Trophoblast cell (in vitro differentiated cells and primary cell): ENCODE data around the gene SDC1.

Source experiments
- DNase-seq, 2 donors: peaks; one replicate each; pipeline ENCODE4 v3.0.0-alpha.2; 2016
- H2AFZ ChIP-seq: 2 replicates; pipeline ENCODE4 v1.6.1; 2013; ENCODE audit warnings: low read length, moderate library complexity, mild to moderate bottlenecking; ENCODE audit not compliant: insufficient read depth, poor library complexity
- H2AK5ac ChIP-seq: 2 replicates; pipeline ENCODE4 v1.6.1; 2013; ENCODE audit warnings: mild to moderate bottlenecking, low read length
- H2BK120ac ChIP-seq: 2 replicates; pipeline ENCODE4 v1.6.1; 2013; ENCODE audit warnings: low read length, mild to moderate bottlenecking, moderate library complexity; ENCODE audit not compliant: insufficient read depth, poor library complexity
- H2BK12ac ChIP-seq: 2 replicates; pipeline ENCODE4 v1.6.1; 2013; ENCODE audit warnings: mild to moderate bottlenecking, low read length, moderate library complexity
- H2BK5ac ChIP-seq: 2 replicates; pipeline ENCODE4 v1.6.1; 2013; ENCODE audit warnings: low read length, low read depth, moderate library complexity, mild to moderate bottlenecking; ENCODE audit not compliant: poor library complexity
- H3K14ac ChIP-seq: 2 replicates; pipeline ENCODE4 v1.6.1; 2013; ENCODE audit warnings: mild to moderate bottlenecking, low read length
- H3K18ac ChIP-seq: 2 replicates; pipeline ENCODE4 v1.6.1; 2013; ENCODE audit warnings: mild to moderate bottlenecking, low read length
- H3K23ac ChIP-seq: 2 replicates; pipeline ENCODE4 v1.6.1; 2013; ENCODE audit warnings: low read length
- H3K27ac ChIP-seq: 2 replicates; pipeline ENCODE4 v1.5.1; 2013; ENCODE audit warnings: low read depth, mild to moderate bottlenecking, inconsistent platforms, low read length, moderate library complexity
- H3K27me3 ChIP-seq: 2 replicates; pipeline ENCODE4 v1.6.1; 2013; ENCODE audit warnings: inconsistent platforms, mild to moderate bottlenecking, low read length, moderate library complexity; ENCODE audit not compliant: insufficient read depth
- H3K36me3 ChIP-seq, 2 experiments: 1 replicate in 1 of 2; 2 replicates in 1 of 2; pipeline ENCODE4 v1.6.1; 2013; ENCODE audit warnings: low read length in 2 of 2, mild to moderate bottlenecking in 2 of 2, moderate library complexity in 1 of 2; ENCODE audit not compliant: insufficient read depth in 2 of 2, control insufficient read depth in 1 of 2
- H3K4ac ChIP-seq: 2 replicates; pipeline ENCODE4 v1.6.1; 2013; ENCODE audit warnings: low read depth, mild to moderate bottlenecking, low read length, moderate library complexity
- H3K4me1 ChIP-seq, 2 experiments: 1 replicate in 1 of 2; 2 replicates in 1 of 2; pipeline ENCODE4 v1.6.1; 2013; ENCODE audit warnings: low read length in 2 of 2, mild to moderate bottlenecking in 2 of 2, moderate library complexity in 1 of 2; ENCODE audit not compliant: insufficient read depth in 2 of 2, control insufficient read depth in 1 of 2
- H3K4me2 ChIP-seq: 2 replicates; pipeline ENCODE4 v1.6.1; 2013; ENCODE audit warnings: inconsistent platforms, mild to moderate bottlenecking, low read length, moderate library complexity
- H3K4me3 ChIP-seq: 2 replicates; pipeline ENCODE4 v1.5.1; 2013; ENCODE audit warnings: mild to moderate bottlenecking, low read depth, low read length, inconsistent platforms
- H3K79me1 ChIP-seq: one replicate; pipeline ENCODE4 v1.6.1; 2013; ENCODE audit warnings: low read length
- H3K79me2 ChIP-seq: 2 replicates; pipeline ENCODE4 v1.6.1; 2013; ENCODE audit warnings: low read length, mild to moderate bottlenecking; ENCODE audit not compliant: control insufficient read depth, insufficient read depth, poor library complexity
- H3K9ac ChIP-seq: 2 replicates; pipeline ENCODE4 v1.6.1; 2013; ENCODE audit warnings: mild to moderate bottlenecking, low read length
- H3K9me3 ChIP-seq: 2 replicates; pipeline ENCODE4 v1.6.1; 2013; ENCODE audit warnings: low read depth, mild to moderate bottlenecking, control low read depth, inconsistent platforms, low read length; ENCODE audit not compliant: insufficient read depth
- H4K12ac ChIP-seq: 2 replicates; pipeline ENCODE4 v1.6.1; 2013; ENCODE audit warnings: low read depth, mild to moderate bottlenecking, low read length, moderate library complexity
- H4K8ac ChIP-seq: 2 replicates; pipeline ENCODE4 v1.6.1; 2013; ENCODE audit warnings: low read depth, mild to moderate bottlenecking, low read length, moderate library complexity
- H4K91ac ChIP-seq: one replicate; pipeline ENCODE4 v1.6.1; 2013; ENCODE audit warnings: low read depth, mild to moderate bottlenecking, low read length, moderate library complexity
- WGBS: extraction: QIAGEN DNeasy Blood & Tissue Kit; methylation state at CpG from one replicate; pipeline ENCODE4 v1.1.7; 2013; ENCODE audit warnings: missing lambda C conversion rate; ENCODE audit not compliant: insufficient read length, insufficient coverage; ENCODE audit errors: extremely low coverage; 5-methylcytosine and 5-hydroxymethylcytosine counted together

The SDC1 gene

GRCh38 chr2:20159411-20160070 lies 65.4 kb downstream of the SDC1 start:
- H4K91ac ChIP-seq: no peak overlapping the region
- H3K4me2 ChIP-seq: no peak overlapping the region
- H2BK5ac ChIP-seq: no peak overlapping the region
- no peak overlapping the region for H3K9ac ChIP-seq
- no peak overlapping the region for H3K23ac ChIP-seq
- H3K9me3 ChIP-seq: peaks cover 2% of the 10 kb centered on the region
- H3K18ac ChIP-seq: no peak overlapping the region
- H2AK5ac ChIP-seq: no peak overlapping the region
- H3K4me1 ChIP-seq: no peaks in the 10 kb centered on the region
- no peak overlapping the region for H4K12ac ChIP-seq
- H3K79me1 ChIP-seq: no peaks in the 10 kb centered on the region
- no peak overlapping the region for H3K4ac ChIP-seq
- H4K8ac ChIP-seq: no peak overlapping the region
- H3K27me3 ChIP-seq: no peaks in the 10 kb centered on the region
- WGBS: no CpG with 5 or more reads among the region's 2 CpGs
- H3K36me3 ChIP-seq: no peaks in the 10 kb centered on the region
- DNase-seq: no peak
- H3K79me2 ChIP-seq: no peaks in the 10 kb centered on the region
- H2AFZ ChIP-seq: no peak overlapping the region
- H2BK120ac ChIP-seq: no peak overlapping the region
- H3K27ac ChIP-seq: no peak overlapping the region
- H3K4me3 ChIP-seq: no peak overlapping the region
- H2BK12ac ChIP-seq: no peak overlapping the region
- no peak overlapping the region for H3K14ac ChIP-seq

- Histone ChIP-seq H2BK120ac (no peak overlapping the region), H4K91ac (no peak overlapping the region), H3K14ac (no peak overlapping the region), H2BK5ac (no peak overlapping the region), H4K12ac (no peak overlapping the region), H4K8ac (no peak overlapping the region), H3K9ac (no peak overlapping the region), H2BK12ac (no peak overlapping the region), H3K18ac (no peak overlapping the region), H2AK5ac (no peak overlapping the region), H3K9me3 (no peaks in the 10 kb centered on the region), H3K79me1 (no peaks in the 10 kb centered on the region), H3K4me2 (no peak overlapping the region), H3K23ac (no peak overlapping the region), H3K4me3 (no peak overlapping the region), H3K79me2 (no peaks in the 10 kb centered on the region), H3K36me3 (no peaks in the 10 kb centered on the region), H3K27me3 (no peaks in the 10 kb centered on the region), H3K4ac (no peak overlapping the region), H3K27ac (no peak overlapping the region), H3K4me1 (no peaks in the 10 kb centered on the region), H2AFZ (no peak overlapping the region)
- 100% methylated on average over 3 of the region's 8 CpGs for WGBS
- no peak for DNase-seq
These were observed 67.6 kb downstream of the SDC1 start for GRCh38 chr2:20157193-20157891.

GRCh38 chr2:20156836-20157192 lies 68.1 kb downstream of the SDC1 start:
- Histone ChIP-seq H3K14ac (no peak overlapping the region), H4K8ac (no peak overlapping the region), H3K4me2 (no peak overlapping the region), H3K36me3 (no peaks in the 10 kb centered on the region), H3K27ac (no peak overlapping the region), H2BK5ac (no peak overlapping the region), H3K18ac (no peak overlapping the region), H4K12ac (no peak overlapping the region), H3K4me3 (no peak overlapping the region), H2AK5ac (no peak overlapping the region), H3K79me2 (no peaks in the 10 kb centered on the region), H3K23ac (no peak overlapping the region), H3K9me3 (no peaks in the 10 kb centered on the region), H4K91ac (no peak overlapping the region), H2BK120ac (no peak overlapping the region), H3K4ac (no peak overlapping the region), H3K79me1 (no peaks in the 10 kb centered on the region), H3K4me1 (no peaks in the 10 kb centered on the region), H2BK12ac (no peak overlapping the region), H3K9ac (no peak overlapping the region), H3K27me3 (no peaks in the 10 kb centered on the region), H2AFZ (no peak overlapping the region)
- no peak for DNase-seq
- no CpG with 5 or more reads among the region's 3 CpGs for WGBS

DNA sequence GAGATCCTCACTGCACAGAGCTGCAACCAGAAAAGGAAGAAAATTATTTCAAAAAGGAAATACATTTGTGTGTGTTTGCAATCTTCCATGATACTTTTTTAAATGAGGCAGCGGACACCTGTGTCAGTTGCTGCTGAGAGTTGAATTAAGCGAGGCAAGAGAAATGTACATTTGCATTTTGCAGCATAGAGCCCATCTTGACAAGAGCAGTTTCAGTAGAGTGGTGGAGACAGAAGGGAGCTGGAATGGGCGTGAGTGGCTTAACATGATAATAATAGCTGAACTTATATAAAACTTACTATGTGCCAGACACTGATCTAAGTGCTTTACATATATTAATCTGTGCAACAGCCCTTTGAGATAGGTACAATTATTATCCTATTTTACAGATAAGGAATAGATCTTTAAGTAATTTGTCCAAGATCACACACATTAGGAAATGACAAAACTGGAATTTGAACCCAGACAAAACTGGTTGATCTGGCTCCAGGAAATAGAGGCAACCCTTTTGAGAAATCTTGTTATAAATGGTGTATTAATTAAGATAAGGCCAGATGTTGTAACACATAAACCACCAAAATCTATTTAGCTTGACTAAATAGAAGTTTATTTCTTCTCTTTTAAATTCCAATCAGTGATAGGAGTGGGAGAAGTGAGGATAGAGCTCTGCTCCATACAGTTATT lies 68.7 kb downstream of the SDC1 start:
- Histone ChIP-seq H3K14ac (no peak overlapping the region), H3K4me1 (no peaks in the 10 kb centered on the region), H4K8ac (no peak overlapping the region), H3K9me3 (no peaks in the 10 kb centered on the region), H3K79me1 (no peaks in the 10 kb centered on the region), H2AFZ (no peak overlapping the region), H3K4me2 (no peak overlapping the region), H3K27me3 (no peaks in the 10 kb centered on the region), H3K9ac (no peak overlapping the region), H2BK120ac (no peak overlapping the region), H3K4me3 (no peak overlapping the region), H4K91ac (no peak overlapping the region), H3K36me3 (no peaks in the 10 kb centered on the region), H2BK12ac (no peak overlapping the region), H2AK5ac (no peak overlapping the region), H2BK5ac (no peak overlapping the region), H4K12ac (no peak overlapping the region), H3K18ac (no peak overlapping the region), H3K23ac (no peak overlapping the region), H3K27ac (no peak overlapping the region), H3K4ac (no peak overlapping the region), H3K79me2 (no peaks in the 10 kb centered on the region)
- WGBS: no CpG with 5 or more reads among the region's 3 CpGs
- no peak for DNase-seq
